KMS-11 (cell line): ENCODE results near the gene TBL2.
A peak's percentile ranks its signal among the peaks of the same experiment; 100 is the strongest.

Experiments used
- H2AFZ ChIP-seq: fragments of 200-600 bp; sonication (generic); 2 replicates; pipeline ENCODE4 v1.6.1; 2016; ENCODE audit warnings: antibody characterized with exemption, mixed run types, low read depth
- H3K27ac ChIP-seq: fragments of 200-600 bp; sonication (generic); 2 replicates; pipeline ENCODE4 v1.6.1; 2016; ENCODE audit warnings: mild to moderate bottlenecking, mixed run types
- H3K27me3 ChIP-seq: fragments of 200-600 bp; sonication (generic); 2 replicates; pipeline ENCODE4 v1.6.1; 2017; ENCODE audit warnings: mild to moderate bottlenecking, low read depth, mixed run types, moderate library complexity; ENCODE audit not compliant: insufficient read depth
- H3K36me3 ChIP-seq: fragments of 200-600 bp; sonication (generic); 2 replicates; pipeline ENCODE4 v1.6.1; 2017; ENCODE audit warnings: mild to moderate bottlenecking, mixed run types; ENCODE audit not compliant: insufficient read depth
- H3K4me1 ChIP-seq: fragments of 200-600 bp; sonication (generic); 2 replicates; pipeline ENCODE4 v1.6.1; 2016; ENCODE audit warnings: mild to moderate bottlenecking, low read depth, mixed run types; ENCODE audit not compliant: poor library complexity, severe bottlenecking
- H3K4me2 ChIP-seq: fragments of 200-600 bp; sonication (generic); 2 replicates; pipeline ENCODE4 v1.7.0; 2016; ENCODE audit warnings: mild to moderate bottlenecking, mixed run types
- H3K4me3 ChIP-seq: fragments of 200-600 bp; sonication (generic); IDR thresholded peaks from 2 replicates; pipeline ENCODE4 v1.6.1; 2017; ENCODE audit warnings: low read depth, low read length, mixed read lengths; ENCODE audit not compliant: insufficient read depth
- H3K79me2 ChIP-seq: fragments of 200-600 bp; sonication (generic); 2 replicates; pipeline ENCODE4 v1.6.1; 2016; ENCODE audit warnings: low read depth, mixed run types; ENCODE audit not compliant: insufficient read depth
- H3K9ac ChIP-seq: fragments of 200-600 bp; sonication (generic); 2 replicates; pipeline ENCODE4 v1.6.1; 2016; ENCODE audit warnings: mild to moderate bottlenecking, mixed run types
- H4K20me1 ChIP-seq: fragments of 200-600 bp; sonication (generic); 2 replicates; pipeline ENCODE4 v1.6.1; 2016; ENCODE audit warnings: mild to moderate bottlenecking, mixed run types; ENCODE audit not compliant: insufficient read depth
- CTCF ChIP-seq: fragments of 200-600 bp; sonication (generic); conservative IDR thresholded peaks from 2 replicates; pipeline ENCODE4 v1.6.1; 2017; ENCODE audit warnings: low read depth, mild to moderate bottlenecking, antibody characterized with exemption, low read length, moderate library complexity, mixed read lengths

The TBL2 gene

GRCh38 chr7:73570977-73571376 is 7.4 kb downstream of the TBL2 start:
- Histone ChIP-seq H2AFZ (no peak overlapping the region), H3K4me2 (no peak overlapping the region), H3K4me3 (no peak overlapping the region), H3K36me3 (peaks cover 15% of the 10 kb centered on the region; the same call in 1 of the 2 replicates), H3K27me3 (no peaks in the 10 kb centered on the region), H4K20me1 (no peaks in the 10 kb centered on the region), H3K27ac (no peak overlapping the region), H3K79me2 (peaks cover 12% of the 10 kb centered on the region; the same call in 1 of the 2 replicates), H3K9ac (no peak overlapping the region), H3K4me1 (peaks cover 20% of the 10 kb centered on the region)
- no peak for TF ChIP-seq CTCF

GRCh38 chr7:73570521-73570920 is 7.9 kb downstream of the TBL2 start:
- H3K79me2 ChIP-seq: peaks cover 8% of the 10 kb centered on the region; the same call in 1 of the 2 replicates
- TF ChIP-seq CTCF: no peak
- H3K4me2 ChIP-seq: no peak overlapping the region
- peaks cover 15% of the 10 kb centered on the region; the same call in 1 of the 2 replicates for H3K36me3 ChIP-seq
- no peak overlapping the region for H3K27ac ChIP-seq
- H3K9ac ChIP-seq: no peak overlapping the region
- no peak overlapping the region for H3K4me3 ChIP-seq
- H3K4me1 ChIP-seq: peaks cover 21% of the 10 kb centered on the region
- H2AFZ ChIP-seq: no peak overlapping the region
- H3K27me3 ChIP-seq: no peaks in the 10 kb centered on the region
- H4K20me1 ChIP-seq: no peaks in the 10 kb centered on the region

- Histone ChIP-seq H3K27me3 (no peaks in the 10 kb centered on the region), H2AFZ (no peak overlapping the region), H3K27ac (no peak overlapping the region), H3K9ac (no peak overlapping the region), H3K4me1 (peaks cover 27% of the 10 kb centered on the region), H3K79me2 (no peaks in the 10 kb centered on the region), H3K4me3 (no peak overlapping the region), H4K20me1 (no peaks in the 10 kb centered on the region), H3K4me2 (no peak overlapping the region), H3K36me3 (peaks cover 13% of the 10 kb centered on the region; the same call in 1 of the 2 replicates)
- no peak for TF ChIP-seq CTCF
These were observed 9.3 kb downstream of the TBL2 start for GRCh38 chr7:73569042-73569608.

- H3K27me3 ChIP-seq: no peaks in the 10 kb centered on the region
- H4K20me1 ChIP-seq: no peaks in the 10 kb centered on the region
- H3K9ac ChIP-seq: no peak overlapping the region
- peaks cover 2% of the 10 kb centered on the region; the same call in 1 of the 2 replicates for H3K36me3 ChIP-seq
- H3K4me3 ChIP-seq: no peak overlapping the region
- H3K4me1 ChIP-seq: peaks cover 27% of the 10 kb centered on the region
- peak overlapping the region; percentile 2; the same call in 1 of the 2 replicates for H3K4me2 ChIP-seq
- no peak overlapping the region for H2AFZ ChIP-seq
- H3K27ac ChIP-seq: no peak overlapping the region; the same call in 1 of the 2 replicates
- H3K79me2 ChIP-seq: no peaks in the 10 kb centered on the region
- TF ChIP-seq CTCF: no peak
These were observed 10.3 kb downstream of the TBL2 start for GRCh38 chr7:73567846-73568685.
